ENCODE results near the gene VAMP8.
A peak's percentile ranks its signal among the peaks of the same experiment; 100 is the strongest.
"Not testable (repeated sequence)": the region's sequence is repeated elsewhere in the genome, so short reads cannot be mapped to it uniquely, and the experiment has no call there.

VAMP8 gene

GRCh38 chr2:85577386-85578242, at the start of gene VAMP8:
Gene VAMP8, plus strand, starts transcription at chr2:85577586. Its CDS starts 61 bp downstream, at chr2:85577647.
- DNase-seq: no peak

- no peak for DNase-seq
Measured at GRCh38 chr2:85527787-85528186, 49.6 kb upstream of the VAMP8 start.

GRCh38 chr2:85528355-85528754, 49.0 kb upstream of the VAMP8 start:
- DNase-seq: no peak

GRCh38 chr2:85529809-85530208, 47.6 kb upstream of the VAMP8 start:
- no peak for DNase-seq

GRCh38 chr2:85531589-85531988, 45.8 kb upstream of the VAMP8 start:
- no peak for DNase-seq

- DNase-seq: no peak
Measured at GRCh38 chr2:85534099-85534498, 43.3 kb upstream of the VAMP8 start.

- no peak for DNase-seq
Measured at GRCh38 chr2:85534881-85535280, 42.5 kb upstream of the VAMP8 start.

GRCh38 chr2:85536479-85536878, 40.9 kb upstream of the VAMP8 start:
- DNase-seq: no peak

- no peak for DNase-seq
Measured at GRCh38 chr2:85537600-85538506, 39.5 kb upstream of the VAMP8 start.

GRCh38 chr2:85538507-85539360, 38.7 kb upstream of the VAMP8 start, which contains the start of gene MAT2A:
Gene MAT2A, plus strand, starts transcription at chr2:85539168. Its CDS starts 120 bp downstream, at chr2:85539288.
- DNase-seq: peak; percentile 66

- no peak for DNase-seq
Measured at GRCh38 chr2:85539361-85540132, 37.8 kb upstream of the VAMP8 start.

GRCh38 chr2:85540133-85540648, 37.2 kb upstream of the VAMP8 start:
- no peak for DNase-seq

- no peak for DNase-seq
Measured at GRCh38 chr2:85541262-85541661, 36.1 kb upstream of the VAMP8 start.

GRCh38 chr2:85541753-85542457, 35.5 kb upstream of the VAMP8 start:
- DNase-seq: no peak

GRCh38 chr2:85542777-85543176, 34.6 kb upstream of the VAMP8 start:
- DNase-seq: no peak

- not testable (repeated sequence) for DNase-seq
Measured at GRCh38 chr2:85544254-85544691, 33.1 kb upstream of the VAMP8 start.

- DNase-seq: not testable (repeated sequence)
Measured at GRCh38 chr2:85544915-85545779, 32.2 kb upstream of the VAMP8 start.

GRCh38 chr2:85545780-85546240, 31.6 kb upstream of the VAMP8 start:
- DNase-seq: no peak

- no peak for DNase-seq
Measured at GRCh38 chr2:85547089-85547858, 30.1 kb upstream of the VAMP8 start.

All from 8988T (cell line).